Measurements from ENCODE around the gene PADI2. TPM values are rescaled to one million over a fixed set of nuclear protein-coding genes. Genes with fewer than 3 reads are reported as not detected.

The PADI2 gene
- total RNA-seq, 1 experiment from 2014 or later = 0.16 TPM

DNA sequence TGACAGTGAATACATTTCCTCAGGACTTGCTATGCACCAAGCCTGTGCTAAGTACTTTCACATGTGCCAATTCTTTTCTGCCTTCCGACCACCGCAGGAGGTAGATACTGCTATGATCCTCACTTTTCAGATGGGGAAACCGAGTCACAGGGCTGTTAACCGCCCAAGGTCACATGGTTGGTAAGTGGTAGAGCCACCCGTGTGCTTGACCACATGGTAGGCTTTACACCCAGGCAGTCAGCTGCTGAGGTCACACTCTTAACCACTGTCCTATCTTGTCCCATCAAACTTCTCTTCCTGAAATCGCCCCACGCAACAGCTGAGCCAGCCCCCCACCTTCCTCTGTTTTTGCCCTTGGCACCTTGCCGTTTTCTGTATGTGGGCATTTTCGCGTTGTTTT lies 34.5 kb downstream of the PADI2 start:
- H3K27me3 Mint-ChIP-seq (ENCODE audit: insufficient read depth, unreplicated experiment) = no peaks in the 10 kb centered on the region
- intact Hi-C loops (cut with micrococcal nuclease) = no loop called here
- H3K27ac Mint-ChIP-seq (ENCODE audit: low read depth, unreplicated experiment) = no peak overlapping the region
- no peaks in the 10 kb centered on the region for H3K4me1 Mint-ChIP-seq (ENCODE audit: insufficient read depth, unreplicated experiment)
- no peaks in the 10 kb centered on the region for H3K9me3 Mint-ChIP-seq (ENCODE audit: unreplicated experiment)
- CTCF ChIA-PET = interaction anchor here (0.7 kb wide), 1 partner anchor 308 kb away, joined by 3 read pairs; no protein-coding TSS in a partner anchor
- H3K4me3 Mint-ChIP-seq (ENCODE audit: unreplicated experiment) = no peak overlapping the region
- no peak for DNase-seq (ENCODE audit: unreplicated experiment)
- POLR2A ChIA-PET = no interaction called here
- H3K36me3 Mint-ChIP-seq (ENCODE audit: insufficient read depth, unreplicated experiment) = no peaks in the 10 kb centered on the region
- BruUV-seq (replicated peaks) = no TSS peak
- TF ChIP-seq, protein P1, sequence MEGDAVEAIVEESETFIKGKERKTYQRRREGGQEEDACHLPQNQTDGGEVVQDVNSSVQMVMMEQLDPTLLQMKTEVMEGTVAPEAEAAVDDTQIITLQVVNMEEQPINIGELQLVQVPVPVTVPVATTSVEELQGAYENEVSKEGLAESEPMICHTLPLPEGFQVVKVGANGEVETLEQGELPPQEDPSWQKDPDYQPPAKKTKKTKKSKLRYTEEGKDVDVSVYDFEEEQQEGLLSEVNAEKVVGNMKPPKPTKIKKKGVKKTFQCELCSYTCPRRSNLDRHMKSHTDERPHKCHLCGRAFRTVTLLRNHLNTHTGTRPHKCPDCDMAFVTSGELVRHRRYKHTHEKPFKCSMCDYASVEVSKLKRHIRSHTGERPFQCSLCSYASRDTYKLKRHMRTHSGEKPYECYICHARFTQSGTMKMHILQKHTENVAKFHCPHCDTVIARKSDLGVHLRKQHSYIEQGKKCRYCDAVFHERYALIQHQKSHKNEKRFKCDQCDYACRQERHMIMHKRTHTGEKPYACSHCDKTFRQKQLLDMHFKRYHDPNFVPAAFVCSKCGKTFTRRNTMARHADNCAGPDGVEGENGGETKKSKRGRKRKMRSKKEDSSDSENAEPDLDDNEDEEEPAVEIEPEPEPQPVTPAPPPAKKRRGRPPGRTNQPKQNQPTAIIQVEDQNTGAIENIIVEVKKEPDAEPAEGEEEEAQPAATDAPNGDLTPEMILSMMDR (IDR thresholded peaks at IDR 0.05; ENCODE audit: unreplicated experiment) = no peak

DNA sequence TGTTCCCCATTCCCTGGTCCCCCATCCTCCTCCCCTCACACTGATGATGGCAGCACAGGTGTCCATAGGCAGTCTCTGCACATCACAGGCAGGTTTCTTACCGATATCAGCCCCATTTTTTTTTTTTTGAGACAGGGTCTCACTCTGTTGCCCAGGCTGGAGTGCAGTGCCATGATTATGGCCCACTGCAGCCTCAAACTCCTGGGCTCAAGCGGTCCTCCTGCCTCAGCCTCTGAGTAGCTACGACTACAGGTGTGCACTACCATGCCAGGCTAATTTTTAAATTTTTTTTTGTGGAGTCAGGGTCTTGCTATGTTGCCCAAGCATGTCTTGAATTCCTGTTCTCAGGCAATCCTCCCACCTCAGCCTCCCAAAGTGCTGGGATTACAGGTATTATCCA lies 36.5 kb downstream of the PADI2 start:
- DNase-seq (ENCODE audit: unreplicated experiment) = no peak
- POLR2A ChIA-PET = no interaction called here
- Mint-ChIP-seq H3K27me3 (ENCODE audit: insufficient read depth, unreplicated experiment) (no peaks in the 10 kb centered on the region), H3K36me3 (ENCODE audit: insufficient read depth, unreplicated experiment) (no peaks in the 10 kb centered on the region), H3K9me3 (ENCODE audit: unreplicated experiment) (no peaks in the 10 kb centered on the region), H3K27ac (ENCODE audit: low read depth, unreplicated experiment) (no peak overlapping the region), H3K4me3 (ENCODE audit: unreplicated experiment) (no peak overlapping the region), H3K4me1 (ENCODE audit: insufficient read depth, unreplicated experiment) (no peaks in the 10 kb centered on the region)
- intact Hi-C loops (cut with micrococcal nuclease) = no loop called here
- CTCF ChIA-PET = interaction anchor here (0.8 to 1.0 kb wide), 2 partner anchors 21 to 289 kb away, joined by 4 to 5 read pairs; no protein-coding TSS in a partner anchor
- no TSS peak for BruUV-seq (replicated peaks)
- TF ChIP-seq, protein P1 (IDR thresholded peaks at IDR 0.05; ENCODE audit: unreplicated experiment) = no peak

DNA sequence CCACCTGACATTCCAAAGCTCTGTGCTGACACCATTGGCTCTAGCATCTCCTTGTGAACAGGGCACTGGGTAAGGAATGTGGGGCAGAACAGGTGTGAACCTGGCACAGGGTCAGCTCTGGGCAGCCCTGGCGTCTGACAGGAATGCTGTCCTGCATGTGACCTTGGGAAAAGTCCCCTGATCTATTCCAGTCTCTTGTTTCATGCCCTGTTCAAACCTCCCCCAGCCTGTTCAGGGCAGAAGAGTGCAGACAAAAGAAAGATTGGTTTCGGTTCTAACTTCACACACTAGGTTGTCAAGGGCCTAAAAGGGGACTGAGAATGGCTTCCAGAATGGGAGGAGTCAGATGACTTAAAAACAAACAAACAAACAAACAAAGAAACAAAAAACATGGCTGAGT lies 37.8 kb downstream of the PADI2 start:
- Mint-ChIP-seq H3K27me3 (ENCODE audit: insufficient read depth, unreplicated experiment) (no peaks in the 10 kb centered on the region), H3K4me1 (ENCODE audit: insufficient read depth, unreplicated experiment) (no peaks in the 10 kb centered on the region), H3K9me3 (ENCODE audit: unreplicated experiment) (no peaks in the 10 kb centered on the region), H3K27ac (ENCODE audit: low read depth, unreplicated experiment) (no peak overlapping the region), H3K4me3 (ENCODE audit: unreplicated experiment) (no peak overlapping the region), H3K36me3 (ENCODE audit: insufficient read depth, unreplicated experiment) (no peaks in the 10 kb centered on the region)
- no TSS peak for BruUV-seq (replicated peaks)
- intact Hi-C loops (cut with micrococcal nuclease) = no loop called here
- POLR2A ChIA-PET = interaction anchor here (0.6 kb wide), 1 partner anchor 1232 kb away, joined by 4 read pairs; no protein-coding TSS in a partner anchor
- TF ChIP-seq, protein P1 (IDR thresholded peaks at IDR 0.05; ENCODE audit: unreplicated experiment) = no peak
- CTCF ChIA-PET = interaction anchor here (0.7 to 1.4 kb wide), 2 partner anchors 13 to 256 kb away, joined by 3 read pairs; no protein-coding TSS in a partner anchor
- DNase-seq (ENCODE audit: unreplicated experiment) = no peak

DNA sequence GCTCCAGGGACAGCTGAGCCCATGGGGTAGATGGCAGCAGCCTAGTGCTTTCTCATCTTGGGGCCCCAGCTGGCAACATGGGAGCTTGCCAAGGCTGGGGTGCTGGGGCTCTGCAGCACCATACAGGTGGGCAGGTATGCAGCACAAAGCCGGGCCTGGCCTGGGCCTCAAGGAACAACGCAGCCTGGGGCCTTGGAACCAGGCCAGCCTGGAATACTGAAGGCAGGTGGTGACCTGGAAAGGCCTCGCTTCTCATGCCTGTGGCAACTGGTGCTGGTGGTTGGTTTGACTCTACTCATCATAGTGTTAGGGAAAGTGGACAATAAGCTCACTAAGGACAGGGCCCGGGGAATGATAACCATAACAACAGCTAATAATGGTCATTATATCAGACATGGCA lies 38.4 kb downstream of the PADI2 start:
- intact Hi-C loops (cut with micrococcal nuclease) = no loop called here
- Mint-ChIP-seq H3K27ac (ENCODE audit: low read depth, unreplicated experiment) (no peak overlapping the region), H3K36me3 (ENCODE audit: insufficient read depth, unreplicated experiment) (no peaks in the 10 kb centered on the region), H3K27me3 (ENCODE audit: insufficient read depth, unreplicated experiment) (no peaks in the 10 kb centered on the region), H3K4me3 (ENCODE audit: unreplicated experiment) (no peak overlapping the region), H3K9me3 (ENCODE audit: unreplicated experiment) (no peaks in the 10 kb centered on the region), H3K4me1 (ENCODE audit: insufficient read depth, unreplicated experiment) (no peaks in the 10 kb centered on the region)
- TF ChIP-seq, protein P1 (IDR thresholded peaks at IDR 0.05; ENCODE audit: unreplicated experiment) = no peak
- DNase-seq (ENCODE audit: unreplicated experiment) = no peak
- ChIA-PET CTCF (interaction anchor here (0.6 to 1.4 kb wide), 2 partner anchors 13 to 340 kb away, joined by 3 read pairs; no protein-coding TSS in a partner anchor), POLR2A (no interaction called here)
- no TSS peak for BruUV-seq (replicated peaks)

Data from MCF 10A (cell line).